Inferior parietal cortex (tissue), 1 donor: Measurements from ENCODE around the gene FAM229A.

Experiments
- DNase-seq: peaks from one replicate; pipeline ENCODE4 v3.0.0-alpha.2; 2016; ENCODE audit errors: extremely low spot score

Gene FAM229A

GRCh38 chr1:32350785-32351398 lies 11.4 kb downstream of the FAM229A start:
- DNase-seq, result no peak

DNA sequence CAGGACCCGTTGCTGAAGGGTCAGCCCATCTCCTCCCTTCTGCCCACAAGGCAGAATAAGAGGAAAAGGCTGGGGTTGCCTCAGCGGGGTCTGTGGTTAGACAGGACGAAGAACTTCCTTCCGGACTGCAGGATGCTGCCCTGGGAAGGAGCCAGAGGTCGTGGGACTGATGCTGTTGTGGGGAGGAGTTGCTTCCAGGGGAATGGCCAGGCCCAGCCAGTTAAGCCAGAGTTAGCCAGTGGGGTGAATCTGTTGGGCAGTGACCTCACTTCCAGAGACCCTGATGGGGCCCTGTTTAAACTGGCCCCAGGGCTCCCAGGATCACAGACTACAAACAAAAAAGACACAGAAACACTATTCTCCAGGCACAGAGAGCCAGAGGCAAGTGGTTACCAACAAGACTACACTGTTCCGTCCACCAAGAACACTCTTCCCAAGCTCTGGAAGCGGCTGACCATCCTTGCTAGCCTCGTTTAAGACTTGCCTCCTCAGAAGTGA lies 13.0 kb downstream of the FAM229A start:
- DNase-seq, result no peak

- DNase-seq, result no peak
Observed at GRCh38 chr1:32346532-32347157, 15.6 kb downstream of the FAM229A start.

DNA sequence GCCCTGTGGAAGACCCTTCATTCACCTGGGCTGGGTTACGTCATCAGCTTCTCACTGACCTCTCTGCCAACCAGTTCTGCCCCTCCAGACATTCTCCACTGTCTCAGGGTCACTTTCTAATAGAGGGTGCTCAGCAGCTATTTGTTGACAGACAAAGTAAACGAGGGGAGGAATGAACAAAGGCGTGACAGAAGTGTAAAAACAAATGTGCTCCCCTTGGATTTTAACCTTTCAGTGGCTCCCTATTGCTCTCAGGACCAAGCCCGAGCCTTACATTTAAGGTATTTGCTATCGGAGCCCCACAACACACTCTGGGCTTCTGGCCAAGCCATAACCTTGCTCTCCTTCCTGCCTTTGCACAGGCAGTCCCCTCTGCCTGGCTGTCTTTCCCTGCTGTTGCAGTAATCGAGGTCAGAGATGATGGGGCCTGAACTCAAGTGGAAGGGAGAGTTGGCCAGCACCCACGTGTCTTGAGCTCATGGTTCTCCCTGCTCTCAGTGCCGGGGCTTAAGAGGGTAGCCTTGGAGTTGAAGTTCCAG lies 16.9 kb downstream of the FAM229A start:
- no peak for DNase-seq

DNA sequence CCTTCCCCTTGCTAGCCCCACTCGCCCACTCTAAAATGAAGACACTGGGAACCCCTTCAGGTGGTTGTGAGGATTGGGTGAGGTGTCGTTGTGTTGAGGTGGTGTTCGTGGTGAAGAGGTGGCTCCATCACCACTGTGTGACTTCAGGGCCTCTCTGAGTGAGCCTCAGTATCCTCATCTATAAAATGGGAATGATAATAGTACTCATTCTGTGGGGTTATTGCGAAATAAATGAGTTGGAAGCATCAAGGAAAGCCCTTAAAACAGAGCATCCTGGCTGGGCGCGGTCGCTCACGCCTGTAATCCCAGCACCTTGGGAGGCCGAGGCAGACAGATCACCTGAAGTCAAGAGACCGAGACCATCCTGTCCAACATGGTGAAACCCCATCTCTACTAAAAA lies 19.6 kb downstream of the FAM229A start:
- no peak for DNase-seq

- DNase-seq, result no peak
Observed at GRCh38 chr1:32341971-32342370, 20.3 kb downstream of the FAM229A start.

DNA sequence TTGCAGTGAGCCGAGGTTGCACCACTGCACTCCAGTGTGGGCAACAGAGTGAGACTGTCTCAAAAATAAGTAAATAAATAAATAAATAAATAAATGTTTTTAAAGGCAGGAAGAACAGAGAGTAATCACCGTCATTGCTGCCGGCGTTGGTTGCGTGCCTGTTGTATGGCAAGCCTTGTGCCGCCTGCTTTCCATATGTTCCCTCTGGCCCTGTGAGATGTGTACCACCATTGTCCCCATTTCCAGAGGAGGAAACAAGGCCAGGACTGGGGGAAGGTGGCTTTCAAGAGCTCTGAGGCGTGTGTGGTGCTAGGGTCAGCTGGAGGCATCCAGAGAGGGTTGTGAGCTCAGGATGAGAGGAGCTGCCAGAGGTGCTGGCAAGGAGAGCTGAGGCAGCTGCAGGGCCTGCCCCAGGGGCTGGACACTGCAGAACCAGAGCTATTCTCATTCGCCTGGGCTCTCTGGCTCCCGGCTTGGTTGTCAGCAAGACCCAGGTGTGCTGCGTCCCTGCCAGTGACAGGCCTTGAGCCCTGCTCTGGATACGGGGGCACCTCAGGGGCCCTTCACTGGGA lies 21.0 kb downstream of the FAM229A start:
- DNase-seq, result no peak

- DNase-seq, result no peak
Observed at GRCh38 chr1:32339363-32339978, 22.8 kb downstream of the FAM229A start.

DNA sequence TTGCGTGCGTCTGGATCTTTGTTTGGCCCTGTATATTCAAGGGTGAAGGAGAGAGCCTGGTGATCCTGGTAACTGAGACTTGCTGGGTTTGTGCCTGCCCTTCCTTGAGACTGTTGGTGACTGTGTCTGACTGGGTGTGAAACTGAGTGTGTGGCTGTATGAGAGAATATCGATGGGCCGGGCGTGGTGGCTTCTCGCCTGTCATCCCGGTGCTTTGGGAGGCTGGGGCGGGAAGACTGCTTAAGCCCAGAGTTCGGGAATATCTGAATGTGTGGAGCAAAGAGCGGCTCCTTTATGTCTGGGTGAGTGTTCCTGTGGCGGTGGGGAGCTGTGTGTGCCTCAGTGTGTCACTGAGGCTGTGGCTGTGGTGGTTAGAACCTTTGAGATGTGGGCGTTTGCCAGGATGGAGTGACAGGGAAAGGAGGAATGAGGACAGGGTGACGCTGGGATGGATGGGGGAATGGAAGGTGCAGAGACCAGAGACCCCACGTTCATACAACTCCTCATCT lies 23.6 kb downstream of the FAM229A start:
- DNase-seq, result no peak

DNA sequence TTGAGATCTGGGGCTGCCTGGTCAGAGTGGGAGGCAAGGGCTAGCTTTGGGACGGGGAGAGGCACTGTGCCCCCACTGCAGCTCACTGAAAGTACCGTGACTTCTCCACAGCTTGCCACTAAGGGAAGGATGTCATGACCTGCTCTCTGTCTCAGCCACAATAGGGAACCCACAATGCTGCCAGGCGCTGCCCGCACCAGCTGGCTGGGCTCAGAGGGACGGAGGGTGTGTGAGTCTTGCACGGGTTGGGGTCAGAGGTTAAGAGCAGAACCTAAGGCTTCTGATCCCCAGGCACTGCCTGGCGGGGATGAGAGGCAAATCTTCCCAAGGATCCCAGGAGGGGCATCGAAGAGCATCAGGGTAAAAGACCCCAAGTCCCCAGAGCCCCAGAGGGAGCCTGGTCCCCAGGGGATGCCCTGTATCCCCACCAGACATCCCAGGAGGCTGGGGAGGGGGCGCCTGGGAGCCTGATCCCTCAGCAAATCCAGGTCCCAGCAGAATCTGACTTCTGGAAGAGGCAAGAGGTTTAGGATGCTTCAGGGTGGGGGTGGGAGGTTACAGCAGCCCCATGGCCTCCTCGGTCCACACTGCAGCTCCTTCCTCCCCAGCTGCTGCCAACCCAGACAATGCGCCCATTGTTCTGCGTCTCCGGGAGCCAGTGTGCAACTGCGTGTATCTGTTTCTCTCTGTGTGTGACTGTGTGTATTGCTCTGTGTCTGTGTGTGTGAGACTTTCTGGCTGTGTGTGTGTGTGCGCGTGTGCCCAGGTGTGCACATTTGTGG lies 24.2 kb downstream of the FAM229A start:
- DNase-seq, result peak; percentile 83

GRCh38 chr1:32336963-32337675 lies 25.2 kb downstream of the FAM229A start:
- DNase-seq, result no peak

DNA sequence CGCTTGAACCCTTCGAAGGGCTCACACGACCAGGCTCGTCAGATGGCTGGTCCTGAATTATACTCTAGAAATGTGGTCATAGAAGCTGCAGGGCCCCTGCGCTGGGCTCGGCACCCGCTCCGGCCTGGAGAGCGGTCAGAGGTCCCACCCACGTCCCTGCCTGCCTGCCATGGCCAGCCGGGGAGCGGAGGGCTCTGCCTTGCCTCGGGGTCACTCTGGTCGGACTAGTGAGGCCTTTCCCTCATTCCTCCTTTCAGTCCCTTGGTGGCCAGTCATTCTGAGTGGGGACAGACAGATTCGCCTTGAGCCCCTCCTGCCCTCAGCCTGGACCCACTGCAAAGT lies 25.7 kb downstream of the FAM229A start:
- DNase-seq, result no peak

DNA sequence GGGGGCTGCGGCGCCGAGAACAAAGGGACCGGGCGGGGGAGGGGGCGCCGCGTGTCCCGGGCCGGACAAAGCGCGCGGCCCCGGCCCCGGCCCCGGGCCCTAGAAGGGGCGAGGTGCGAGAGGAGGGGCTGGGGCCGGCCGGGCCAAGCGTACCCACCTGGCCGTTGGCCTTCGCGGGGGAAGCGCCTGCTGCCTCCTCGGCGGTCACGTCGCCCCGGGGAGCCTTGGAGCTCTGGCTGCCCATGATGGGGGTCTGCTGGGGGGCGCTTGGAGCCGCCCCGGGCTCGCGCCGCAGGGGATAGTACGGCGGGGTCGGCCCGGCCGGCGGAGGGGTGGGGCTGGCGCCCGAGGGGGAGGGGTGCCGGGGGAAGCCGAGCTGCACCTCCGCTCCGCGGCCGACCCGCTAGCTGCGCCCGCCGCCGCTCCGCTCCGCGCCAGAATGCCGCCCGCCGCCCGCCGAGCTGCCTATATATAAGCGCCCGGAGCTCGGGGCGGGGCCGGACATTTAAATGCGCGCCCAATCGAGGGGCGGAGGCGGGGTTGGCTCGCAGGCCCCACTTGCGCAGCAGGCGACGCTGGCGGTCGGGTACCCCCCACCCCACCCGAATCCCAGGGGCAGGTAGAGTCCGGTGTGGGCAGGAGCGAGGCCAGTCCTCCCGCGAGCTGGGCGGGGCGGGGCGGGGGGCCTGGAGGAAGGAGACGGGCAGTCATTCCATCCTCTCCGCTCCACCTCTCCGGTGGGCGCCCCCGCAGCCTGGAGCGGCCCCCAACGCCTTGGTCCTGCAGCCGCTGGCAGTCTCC lies 26.3 kb downstream of the FAM229A start, which contains the start of gene MARCKSL1:
MARCKSL1 (minus strand) TSS at position 444 of the 801 bp plus-strand sequence; CDS start at position 244, 200 bp downstream.
- peak; percentile 79 for DNase-seq

DNA sequence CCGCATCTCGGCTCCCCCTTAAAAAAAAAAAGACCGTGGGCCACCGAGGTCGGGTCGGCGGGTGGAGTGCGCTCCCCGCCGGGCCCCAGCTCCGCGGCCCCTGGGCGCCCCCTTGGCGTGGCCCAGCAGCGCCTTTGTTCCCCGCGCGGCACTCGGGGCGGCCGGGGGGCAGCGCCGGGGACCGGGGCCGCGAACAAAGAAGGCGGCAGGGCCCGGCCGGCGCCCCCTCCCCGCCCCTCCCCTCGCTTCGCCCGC lies 26.8 kb downstream of the FAM229A start:
- no peak for DNase-seq

DNA sequence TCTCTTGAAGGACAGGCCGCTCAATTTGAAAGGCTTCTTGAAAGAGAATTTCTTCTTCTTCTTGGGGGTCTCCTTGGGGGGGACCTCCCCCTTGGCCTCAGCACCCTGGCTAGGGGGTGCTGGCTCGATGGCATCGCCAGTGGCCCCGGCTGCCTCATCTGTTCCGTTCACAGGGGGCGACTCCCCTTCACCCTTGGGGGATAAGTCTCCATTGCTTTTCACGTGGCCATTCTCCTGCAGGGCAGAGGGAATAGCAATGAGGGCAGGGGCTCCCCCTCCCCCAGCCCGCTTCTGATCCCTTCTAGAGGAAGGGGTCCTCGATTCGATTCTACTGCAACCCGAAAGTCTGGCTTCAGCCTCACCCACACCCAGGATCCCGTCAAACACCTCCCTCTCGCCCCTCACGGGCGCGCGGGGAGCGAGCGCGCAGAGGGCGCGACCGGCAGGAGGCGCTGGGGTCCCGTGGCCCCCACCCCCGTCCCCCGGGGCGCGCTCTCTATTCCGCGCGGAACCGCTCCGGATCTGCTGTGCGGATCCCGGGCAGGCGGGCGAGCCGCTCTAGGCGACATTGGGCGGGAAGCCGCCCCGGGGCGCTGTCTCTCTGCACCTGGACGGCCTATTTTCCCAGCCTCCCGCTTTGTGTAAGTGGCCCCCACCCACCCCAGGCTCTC lies 27.3 kb downstream of the FAM229A start:
- no peak for DNase-seq

GRCh38 chr1:32334274-32334861 lies 27.9 kb downstream of the FAM229A start:
- DNase-seq, result no peak

- no peak for DNase-seq
Observed at GRCh38 chr1:32333251-32333963, 28.9 kb downstream of the FAM229A start.

DNA sequence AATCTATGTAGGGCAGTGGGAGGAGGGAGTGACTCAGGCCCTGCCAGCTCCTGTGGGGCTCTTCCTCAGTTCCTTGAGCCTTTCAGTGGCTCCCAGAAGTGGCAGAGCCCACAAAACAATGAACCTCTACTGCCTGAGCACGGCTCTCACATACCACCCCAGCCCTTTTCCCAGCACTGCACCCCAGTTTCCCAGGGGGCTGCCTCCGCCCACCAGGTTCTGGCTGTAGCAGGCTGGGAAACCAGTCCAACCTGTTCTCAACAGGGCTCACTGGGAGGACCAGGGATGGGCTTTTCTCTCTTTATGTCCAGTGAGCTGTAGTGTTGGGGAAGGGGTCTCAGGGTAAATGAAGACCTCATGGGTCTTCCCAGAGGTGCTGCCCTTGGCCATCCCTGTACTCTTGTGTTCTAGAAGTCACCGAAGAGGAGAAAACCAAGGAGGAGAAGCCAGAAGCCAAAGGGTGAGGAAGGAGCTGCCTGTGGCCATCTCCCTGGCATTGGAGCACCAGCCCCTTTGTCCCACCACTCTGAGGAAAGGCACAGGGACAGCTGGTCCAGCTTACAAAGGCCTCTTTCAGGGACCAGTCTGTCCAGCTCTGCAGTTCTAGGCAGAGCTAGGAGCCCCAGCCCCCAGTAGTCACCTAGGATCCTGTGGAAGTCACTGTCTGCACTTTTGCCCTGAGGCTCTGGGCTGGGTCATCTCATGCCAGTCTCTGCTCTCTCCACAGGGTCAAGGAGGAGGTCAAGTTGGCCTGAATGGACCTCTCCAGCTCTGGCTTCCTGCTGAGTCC lies 29.8 kb downstream of the FAM229A start:
- DNase-seq, result no peak
